ENCODE results near the gene STX10. TPM values are rescaled to one million over a fixed set of nuclear protein-coding genes. Genes with fewer than 3 reads are reported as not detected.

Gene STX10
- total and polyA plus RNA-seq, 2 of the 4 experiments (the other 2 are of a cell fraction), result 64.9 to 82.0 TPM

- ChIA-PET POLR2A (ENCODE audit: unreplicated experiment) (no interaction called here), CTCF (no interaction called here)
- no peaks in the 10 kb centered on the region for H3K9me3 ChIP-seq (ENCODE audit: control insufficient read depth, insufficient read depth, low read length)
- H3K23ac ChIP-seq (ENCODE audit: low read depth, low read length), result no peak overlapping the region
- H3K9me1 ChIP-seq (ENCODE audit: insufficient read depth, low read length), result peaks cover 20% of the 10 kb centered on the region
- H2BK5ac ChIP-seq (ENCODE audit: low read depth, low read length, poor library complexity, severe bottlenecking), result no peak overlapping the region
- no peaks in the 10 kb centered on the region for H3K36me3 ChIP-seq (ENCODE audit: control insufficient read depth, insufficient read depth, low read length)
- peaks cover 0 to 48% of the 10 kb centered on the region in 2 experiments; a peak in 2 of 4 replicates for H3K79me1 ChIP-seq (ENCODE audit: low read depth in 1 of 2, low read length in 2 of 2)
- no peak overlapping the region for H4K5ac ChIP-seq (ENCODE audit: low read depth, low read length)
- peak overlapping the region; percentile 68; the same call in 1 of the 2 replicates for H3K4ac ChIP-seq (ENCODE audit: low read depth, low read length)
- no peak overlapping the region for H3K9ac ChIP-seq (ENCODE audit: low read depth, low read length)
- peaks cover 17% of the 10 kb centered on the region for H3K4me1 ChIP-seq (ENCODE audit: control insufficient read depth, insufficient read depth, low read length)
- H3K56ac ChIP-seq (ENCODE audit: extremely low read depth, insufficient read depth, low read length), result no peak overlapping the region
- H2AK5ac ChIP-seq (ENCODE audit: low read depth, low read length), result peak overlapping the region; percentile 13
- BruUV-seq (replicated peaks), result no TSS peak
- TF ChIP-seq RFX5 (IDR thresholded peaks at IDR 0.05; ENCODE audit: low read depth, low read length), result no peak
- TF ChIP-seq RCOR1 (IDR thresholded peaks at IDR 0.05; ENCODE audit: insufficient replicate concordance, low read length), result no peak
- in situ Hi-C loops (cut with MboI; ENCODE audit: low sequenced_read_pairs) (no loop called here), dilution Hi-C loops (cut with HindIII; ENCODE audit: low sequenced_read_pairs, unreplicated experiment) (no loop called here), intact Hi-C loops (cut with micrococcal nuclease) (no loop called here)
- H3K18ac ChIP-seq (ENCODE audit: low read depth, low read length), result no peak overlapping the region
- H3K4me2 ChIP-seq (ENCODE audit: low read depth, low read length), result no peak overlapping the region
- no peak overlapping the region; a peak in 1 of 4 replicates for H4K8ac ChIP-seq (ENCODE audit: low read depth in 2 of 2, low read length in 2 of 2)
- peak overlapping the region; percentile 60; the same call in 1 of the 2 replicates for H2BK120ac ChIP-seq (ENCODE audit: low read depth, low read length)
- no peak for ATAC-seq (ENCODE audit: low read depth)
- no peaks in the 10 kb centered on the region for H3K27me3 ChIP-seq (ENCODE audit: control insufficient read depth, insufficient read depth, low read length)
- H2BK20ac ChIP-seq (ENCODE audit: low read depth, low read length), result no peak overlapping the region
- no peaks in the 10 kb centered on the region for H4K20me1 ChIP-seq (ENCODE audit: insufficient read depth, low read length)
- no peak overlapping the region for H2BK15ac ChIP-seq (ENCODE audit: low read depth, low read length)
- H3K4me3 ChIP-seq (ENCODE audit: insufficient read depth, low read depth, low read length), result no peak overlapping the region
- no peak overlapping the region for H4K91ac ChIP-seq (ENCODE audit: insufficient read depth, low read depth, low read length)
- no peak overlapping the region for H2AFZ ChIP-seq (replicated peaks; ENCODE audit: low read length, poor library complexity)
- H2AK9ac ChIP-seq (replicated peaks; ENCODE audit: low read depth, low read length, poor library complexity), result no peak overlapping the region
- no CpG with 5 or more reads among the region's 7 CpGs for WGBS, 2 experiments (ENCODE audit: extremely low coverage in 2 of 2, insufficient read length in 1 of 2)
- H3K14ac ChIP-seq (replicated peaks; ENCODE audit: low read depth, low read length), result no peak overlapping the region
- no peak for DNase-seq
- no peak overlapping the region for H3K27ac ChIP-seq (ENCODE audit: insufficient read depth, low read length)
Observed at GRCh38 chr19:13171146-13171545, 21.0 kb upstream of the STX10 start.

Data from IMR-90 (cell line).